Measurements from ENCODE around the gene RABEPK. TPM values are rescaled to one million over a fixed set of nuclear protein-coding genes. Genes with fewer than 3 reads are reported as not detected.

The RABEPK gene
- total RNA-seq (2021) = 21.8 and 24.4 TPM in 2 replicates
- long read RNA-seq, transcript RABEPK-204 (9 exons, 1,466 nt) = minor isoform, 37 of 178 reads
- long read RNA-seq, transcript RABEPK-202 (8 exons, 1,504 nt) = major isoform, 73 of 178 reads
- long read RNA-seq, partial matches to known transcripts = 30 of 178 reads
- long read RNA-seq, other reads (novel, unspliced or antisense) = 34 of 178 reads

- Mint-ChIP-seq H3K4me3 (peak within 1 kb of the TSS; percentile 88 to 89), H3K4me1 (peaks cover 7 to 10% of the 10 kb centered on the region in 2 experiments), H3K27ac (peak within 1 kb of the TSS; percentile 89 to 98 (median 96)), H3K27me3 (ENCODE audit: low read depth) (peaks cover 7% of the 10 kb centered on the region), H3K36me3 (ENCODE audit: insufficient read depth in 1 of 3, low read depth in 3 of 3) (peaks cover 6 to 18% (median 18%) of the 10 kb centered on the region in 3 experiments; a peak in 6 of 7 replicates), H3K9me3 (no peaks in the 10 kb centered on the region)
- Histone ChIP-seq H2BK12ac (ENCODE audit: insufficient read length, low read depth, low read length) (no peak within 1 kb of the TSS), H4K8ac (replicated peaks; ENCODE audit: insufficient read length, low read depth, low read length) (no peak within 1 kb of the TSS), H3K56ac (ENCODE audit: insufficient read length, low read depth, low read length) (no peak within 1 kb of the TSS), H3K79me2 (ENCODE audit: insufficient read depth, low read length) (no peaks in the 10 kb centered on the region), H2BK15ac (ENCODE audit: low read depth, low read length) (no peak within 1 kb of the TSS), H4K5ac (ENCODE audit: insufficient read length, low read depth, low read length) (no peak within 1 kb of the TSS), H4K20me1 (ENCODE audit: control insufficient read depth, insufficient read depth, insufficient read length) (no peaks in the 10 kb centered on the region), H3T11ph (ENCODE audit: low read length) (no peak within 1 kb of the TSS), H3K9ac (ENCODE audit: extremely low read depth, insufficient read length, low read length) (peak within 1 kb of the TSS; percentile 62), H3K79me1 (ENCODE audit: insufficient read depth, low read depth, low read length, poor library complexity, severe bottlenecking) (no peaks in the 10 kb centered on the region), H3K14ac (ENCODE audit: insufficient read depth, low read length) (peak within 1 kb of the TSS; percentile 87), H2AFZ (ENCODE audit: low read length) (no peak within 1 kb of the TSS), H2BK5ac (ENCODE audit: insufficient read length, low read length) (no peak within 1 kb of the TSS), H3K18ac (ENCODE audit: insufficient read length, low read depth, low read length) (no peak within 1 kb of the TSS), H2BK20ac (ENCODE audit: low read depth, low read length, poor library complexity, severe bottlenecking) (no peak within 1 kb of the TSS), H3K27me3 (ENCODE audit: insufficient read depth, low read length) (no peaks in the 10 kb centered on the region; the same call in 1 of the 2 replicates), H2AK5ac (ENCODE audit: insufficient read length, low read length) (no peak within 1 kb of the TSS), H3K4me2 (ENCODE audit: insufficient read depth, insufficient read length, low read length) (peak within 1 kb of the TSS; percentile 73), H3K23me2 (ENCODE audit: insufficient read length, low read depth, low read length, poor library complexity, severe bottlenecking) (peaks cover 5% of the 10 kb centered on the region), H2BK120ac (ENCODE audit: low read depth, low read length, poor library complexity, severe bottlenecking) (no peak within 1 kb of the TSS), H4K91ac (ENCODE audit: insufficient read length, low read depth, low read length) (no peak within 1 kb of the TSS), H3K27ac (ENCODE audit: insufficient read length, low read depth, low read length) (no peak within 1 kb of the TSS), H3K4me1 (ENCODE audit: insufficient read depth, low read length) (no peaks in the 10 kb centered on the region), H3K4ac (ENCODE audit: low read depth, low read length) (no peak within 1 kb of the TSS), H3K9me3 (ENCODE audit: control insufficient read depth, low read depth, low read length) (no peaks in the 10 kb centered on the region), H3K23ac (ENCODE audit: insufficient read length, low read depth, low read length) (no peak within 1 kb of the TSS)
- peak; percentile 96 for DNase-seq
- WGBS (ENCODE audit: extremely low coverage, insufficient read length, low lambda C conversion rate) = no CpG with 5 or more reads among the region's 51 CpGs
- no peak for TF ChIP-seq CTCF (conservative IDR thresholded peaks at IDR 0.05)
Observed at GRCh38 chr9:125200216-125201047, at the start of gene RABEPK. RABEPK (plus strand) TSS chr9:125200542; CDS start chr9:125203014, 2,472 bp downstream.

Measured in H9 (cell line).